ENCODE measurements around the gene UBA52.
"Not testable (repeated sequence)": the region's sequence is repeated elsewhere in the genome, so short reads cannot be mapped to it uniquely, and the experiment has no call there.

The UBA52 gene

GRCh38 chr19:18571564-18572344 is at the start of gene UBA52:
Gene UBA52, plus strand, starts transcription at chr19:18571857. Its CDS starts 1,444 bp downstream, at chr19:18573301.
- DNase-seq: peak; percentile 82

DNA sequence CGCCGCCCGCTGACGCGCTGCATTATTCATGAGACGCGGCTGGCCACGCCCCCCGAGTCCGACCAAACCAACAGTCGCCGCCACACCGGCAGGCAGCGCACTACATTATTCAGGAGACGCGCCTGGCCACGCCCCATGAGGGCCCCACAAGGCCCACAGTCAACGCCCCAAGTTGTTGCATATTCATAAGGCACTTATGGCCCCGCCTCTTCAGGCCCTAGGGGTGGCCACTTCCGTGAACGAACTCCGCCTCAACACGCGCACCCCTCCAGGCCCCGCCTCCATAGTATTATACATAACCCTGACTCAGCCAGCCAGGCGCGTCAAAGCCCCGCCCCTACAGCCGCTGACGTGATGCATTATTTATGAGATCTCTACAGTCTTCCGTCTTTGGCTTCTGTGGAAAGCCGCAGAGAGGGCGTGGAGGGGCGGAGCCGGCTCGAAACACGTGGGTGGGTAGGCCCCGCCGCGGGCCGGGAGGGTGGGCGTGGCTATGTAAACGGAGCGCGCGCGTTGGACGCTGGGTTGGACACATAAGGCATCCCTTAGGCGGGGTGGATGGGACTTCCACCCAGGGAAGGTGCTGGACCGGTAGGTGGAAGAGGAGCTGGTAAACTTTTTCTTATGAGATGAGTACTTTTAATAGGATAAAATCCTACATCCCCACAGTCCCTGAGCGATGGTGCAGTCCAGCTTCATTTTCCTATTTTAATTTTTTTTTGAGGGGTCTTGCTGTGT is 49.4 kb upstream of the UBA52 start:
- DNase-seq: peak; percentile 99

DNA sequence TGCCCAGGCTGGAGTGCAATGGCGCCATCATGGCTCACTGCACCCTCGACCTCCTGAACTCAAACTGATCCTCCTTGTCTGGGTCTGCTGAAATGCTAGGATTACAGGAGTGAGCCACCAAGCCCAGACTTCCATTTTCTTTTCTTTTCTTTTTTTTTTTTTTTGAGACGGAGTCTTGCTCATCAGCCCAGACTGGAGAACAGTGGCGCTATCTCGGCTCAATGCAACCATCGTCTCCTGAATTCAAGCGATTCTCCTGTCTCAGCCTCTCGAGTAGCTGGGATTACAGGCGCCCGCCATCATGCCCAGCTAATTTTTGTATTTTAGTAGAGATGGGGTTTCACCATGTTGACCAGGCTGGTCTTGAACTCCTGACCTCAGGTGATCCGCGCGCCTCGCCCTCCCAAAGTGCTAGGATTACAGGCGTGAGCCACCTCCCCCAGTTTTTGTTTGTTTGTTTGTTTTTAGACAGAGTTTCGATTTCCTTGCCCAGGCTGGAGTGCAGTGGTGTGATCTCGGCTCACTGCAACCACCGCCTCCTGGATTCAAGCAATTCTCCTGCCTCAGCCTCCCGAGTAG is 48.7 kb upstream of the UBA52 start:
- not testable (repeated sequence) for DNase-seq

- DNase-seq: no peak
Measured at GRCh38 chr19:18523841-18524240, 47.8 kb upstream of the UBA52 start.

GRCh38 chr19:18526316-18526715 is 45.3 kb upstream of the UBA52 start:
- no peak for DNase-seq

DNA sequence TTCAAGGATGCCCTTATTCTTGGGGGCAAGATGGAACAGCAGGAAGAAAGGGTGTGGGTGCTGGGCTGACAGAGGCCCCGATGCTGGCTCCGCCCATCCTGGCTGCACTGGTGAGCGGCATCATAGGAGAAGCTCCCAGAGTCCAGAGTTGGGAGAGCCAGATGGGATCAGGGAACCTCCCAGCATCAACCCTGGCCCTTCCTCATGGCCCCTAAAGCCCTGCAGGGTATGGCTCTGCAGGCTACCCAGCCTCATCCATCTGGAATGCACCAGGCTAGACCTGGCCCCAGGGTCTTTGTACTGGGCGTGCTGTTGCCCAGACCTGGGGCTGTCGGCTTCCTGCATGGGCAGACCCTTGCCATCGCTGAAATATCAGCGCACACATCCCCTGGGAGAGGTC is 41.9 kb upstream of the UBA52 start:
- no peak for DNase-seq

DNA sequence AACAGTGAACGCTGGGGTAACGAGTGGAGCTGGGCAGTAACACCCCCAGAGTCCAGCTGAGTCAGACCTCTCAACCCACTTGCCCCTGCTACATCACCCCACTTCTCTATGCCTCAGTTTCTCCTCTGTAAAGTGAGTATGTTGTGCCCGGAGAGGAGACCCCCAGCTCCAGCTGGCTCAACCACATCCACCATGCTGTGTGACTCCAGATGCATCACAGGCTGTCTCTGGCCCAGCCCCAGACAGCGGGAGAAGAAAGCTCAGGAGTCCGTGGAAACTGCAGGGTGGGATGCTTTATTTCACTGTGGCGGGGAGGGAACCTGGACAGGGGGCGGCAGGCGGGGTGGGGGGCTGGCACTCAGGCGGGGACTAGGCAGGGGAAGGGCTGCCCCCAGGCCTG is 40.2 kb upstream of the UBA52 start:
- no peak for DNase-seq

GRCh38 chr19:18532168-18532890 is 39.3 kb upstream of the UBA52 start:
- DNase-seq: no peak

- no peak for DNase-seq
Measured at GRCh38 chr19:18533058-18533457, 38.6 kb upstream of the UBA52 start.

DNA sequence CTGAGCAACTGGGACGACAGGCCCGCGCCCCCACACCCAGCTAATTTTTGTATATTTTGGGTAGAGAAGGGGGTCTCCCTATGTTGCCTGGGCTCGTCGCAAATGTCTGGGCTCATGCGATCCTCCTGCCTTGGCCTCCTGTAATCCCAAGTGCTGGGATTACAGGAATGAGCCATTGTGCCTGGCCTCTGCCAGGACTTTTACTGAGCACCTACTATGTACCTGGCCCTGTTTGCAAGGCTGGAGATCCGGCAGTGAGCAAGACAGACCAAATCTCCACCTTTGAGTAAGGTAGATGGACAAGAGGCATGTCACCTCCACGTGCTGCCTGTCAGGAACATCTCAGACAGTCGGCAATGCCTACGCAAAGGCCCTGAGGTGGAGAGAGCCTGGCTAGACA is 35.2 kb upstream of the UBA52 start:
- no peak for DNase-seq

- DNase-seq: no peak
Measured at GRCh38 chr19:18537431-18537830, 34.2 kb upstream of the UBA52 start.

GRCh38 chr19:18538115-18538514 is 33.5 kb upstream of the UBA52 start:
- DNase-seq: no peak

DNA sequence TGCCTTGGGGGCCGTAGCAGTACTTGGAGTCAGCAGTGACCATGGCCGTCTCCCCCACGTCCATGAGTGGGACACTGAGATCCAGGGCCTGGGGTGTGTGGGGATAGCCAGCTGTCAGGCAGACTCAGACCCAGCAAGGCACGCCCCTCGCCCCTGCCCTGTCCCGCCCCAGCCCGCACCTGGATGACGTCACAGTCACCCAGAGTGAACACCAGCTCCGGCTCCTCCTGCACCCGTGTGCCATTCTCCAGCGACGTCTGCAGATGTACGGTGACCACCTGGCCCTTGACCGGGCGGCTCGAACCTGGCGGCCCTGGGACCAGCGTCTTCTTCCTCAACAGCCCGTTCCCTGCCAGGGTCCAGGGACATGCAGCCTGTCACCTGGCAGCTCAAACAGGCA is 32.3 kb upstream of the UBA52 start:
- DNase-seq: no peak

GRCh38 chr19:18540200-18540599 is 31.5 kb upstream of the UBA52 start:
- not testable (repeated sequence) for DNase-seq

DNA sequence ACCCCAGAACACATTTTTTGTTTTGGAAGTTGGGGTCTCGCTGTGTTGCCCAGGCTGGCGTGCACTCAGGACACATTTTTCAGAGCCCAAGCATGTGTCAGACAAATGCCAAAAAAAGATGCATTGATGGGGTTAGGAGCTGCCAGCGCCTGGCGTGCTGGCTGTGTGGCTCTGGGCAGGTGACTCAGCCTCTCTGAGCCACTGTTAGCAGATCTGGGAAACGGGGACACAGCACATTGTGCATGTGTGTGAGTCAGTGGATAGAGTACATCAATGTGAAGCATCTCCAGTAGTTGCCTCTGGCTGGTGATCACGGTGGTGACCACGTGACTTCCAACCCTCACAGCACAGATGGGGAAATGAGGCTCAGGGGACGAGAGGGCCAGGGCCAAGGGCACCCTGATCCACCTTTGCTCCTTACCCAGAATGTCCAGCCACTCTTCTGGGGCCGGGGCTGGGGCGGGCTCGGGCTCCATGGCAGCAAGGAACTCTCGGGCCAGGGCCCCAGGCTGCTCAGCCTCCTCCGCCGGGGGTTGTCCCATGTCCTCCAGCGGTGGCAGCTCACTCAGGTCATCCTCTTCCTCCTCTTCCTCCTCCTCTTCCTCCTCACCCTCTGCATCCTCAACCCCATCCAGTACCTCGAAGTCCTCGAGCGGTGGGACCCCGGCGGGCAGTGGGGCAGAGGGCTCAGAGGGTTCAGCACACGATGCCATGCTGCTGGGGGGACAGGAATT is 30.2 kb upstream of the UBA52 start:
- DNase-seq: no peak

DNA sequence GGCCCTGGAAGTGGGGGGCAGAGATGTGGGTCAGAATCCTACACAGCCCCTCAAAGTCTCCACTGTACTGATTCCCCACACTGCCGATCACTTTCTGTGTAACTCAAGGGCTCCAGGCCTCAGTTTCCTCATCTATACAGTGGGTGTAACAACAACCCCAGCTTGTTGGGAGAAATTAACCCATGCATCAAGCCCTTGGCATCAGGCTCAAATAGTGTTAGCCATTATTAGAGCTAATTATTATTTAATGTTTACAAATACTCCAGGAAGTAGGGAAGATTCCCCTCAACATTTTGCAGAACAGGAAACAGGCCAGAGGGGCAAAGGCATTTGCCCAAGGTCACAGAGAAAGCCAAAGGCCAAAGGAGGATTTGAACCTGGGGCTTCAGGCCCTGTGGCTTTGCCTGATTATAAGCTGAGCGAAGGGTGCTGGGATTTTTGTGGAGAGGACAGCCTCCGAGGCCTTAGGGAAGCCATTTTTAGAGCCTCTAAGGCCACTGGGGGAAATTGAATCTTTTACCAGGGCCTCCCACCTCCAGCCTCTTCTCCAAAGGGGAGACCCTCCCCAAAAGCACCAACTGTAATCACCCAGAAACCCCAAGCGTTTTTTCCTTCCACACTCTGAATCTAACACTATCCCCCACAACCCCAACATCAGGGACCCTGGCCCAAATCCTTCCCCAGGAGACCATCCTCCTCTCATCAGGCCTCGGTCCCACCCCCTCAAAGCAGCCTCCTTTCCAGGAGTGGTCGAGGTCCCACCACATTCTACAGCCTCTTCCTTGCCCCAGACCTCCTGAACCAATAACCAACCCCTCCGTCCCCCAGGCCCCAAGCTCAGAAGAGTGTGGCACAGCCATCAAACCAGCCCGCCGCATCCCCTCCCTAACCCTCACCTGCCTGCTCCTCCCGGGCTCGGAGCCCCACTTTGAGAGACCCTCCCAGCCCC is 29.4 kb upstream of the UBA52 start:
- no peak for DNase-seq

DNA sequence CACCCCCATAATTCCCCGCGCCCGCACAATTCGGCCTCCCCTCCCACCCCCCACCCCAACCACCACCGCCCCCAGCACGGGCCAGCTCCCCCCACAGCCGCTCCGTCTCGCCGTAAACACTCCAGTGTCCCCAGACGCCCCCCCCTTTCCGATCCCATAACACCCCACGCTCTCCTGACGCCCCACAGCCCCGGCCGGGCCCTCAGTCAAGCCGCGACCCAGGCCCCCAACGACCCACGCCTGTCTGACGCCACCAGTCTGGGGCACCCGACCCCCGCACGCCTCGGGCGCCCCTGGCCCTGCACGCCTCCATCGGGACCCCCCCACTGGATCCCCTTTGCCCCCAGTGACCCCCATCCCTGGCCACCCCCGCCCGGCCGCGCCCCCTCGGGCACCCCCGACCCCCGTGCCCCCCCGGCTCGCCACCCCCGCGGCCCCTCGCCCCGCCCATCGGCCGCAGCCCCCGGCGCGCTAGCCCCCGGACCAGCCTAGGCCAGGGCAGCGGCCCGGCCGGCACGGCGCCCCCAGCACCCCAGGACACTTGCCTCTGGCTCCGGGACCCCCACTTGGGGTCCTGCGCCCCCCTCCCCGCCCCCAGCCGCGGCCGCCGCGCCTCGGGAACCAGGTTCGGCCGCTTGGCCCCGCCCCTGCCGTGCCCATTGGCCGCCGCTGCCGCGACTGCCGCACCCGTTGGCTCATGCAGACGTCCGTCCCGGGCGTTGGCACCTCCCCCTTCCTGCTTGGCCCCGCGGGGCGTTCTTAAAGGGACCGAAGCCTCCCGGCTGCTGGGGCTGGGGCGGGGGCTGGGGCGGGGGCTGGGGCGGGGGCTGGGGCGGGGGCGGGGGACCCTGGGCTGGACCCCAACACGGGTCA is 28.5 kb upstream of the UBA52 start, which contains the start of gene FKBP8:
Gene FKBP8 (minus strand): TSS at position 633 of the 873 bp plus-strand sequence. CDS start 1,603 bp downstream, outside the sequence.
- peak; percentile 27 for DNase-seq

GRCh38 chr19:18543814-18544475 is 27.7 kb upstream of the UBA52 start:
- peak; percentile 48 for DNase-seq

- DNase-seq: no peak
Measured at GRCh38 chr19:18551631-18552030, 20.0 kb upstream of the UBA52 start.

All from NCI-H1436 treated with DMSO at 0.1 percent for 48 hours (cell line).